SH-SY5Y (cell line): ENCODE results near the gene CAMLG.

Experiments used
- GATA2 ChIP-seq: IDR thresholded peaks from 2 replicates; pipeline ENCODE4 v1.6.1; 2011; ENCODE audit warnings: mild to moderate bottlenecking, low read depth, low read length
- GATA3 ChIP-seq: IDR thresholded peaks from 2 replicates; pipeline ENCODE4 v1.6.1; 2011; ENCODE audit warnings: low read depth, mild to moderate bottlenecking, low read length, moderate library complexity

DNA sequence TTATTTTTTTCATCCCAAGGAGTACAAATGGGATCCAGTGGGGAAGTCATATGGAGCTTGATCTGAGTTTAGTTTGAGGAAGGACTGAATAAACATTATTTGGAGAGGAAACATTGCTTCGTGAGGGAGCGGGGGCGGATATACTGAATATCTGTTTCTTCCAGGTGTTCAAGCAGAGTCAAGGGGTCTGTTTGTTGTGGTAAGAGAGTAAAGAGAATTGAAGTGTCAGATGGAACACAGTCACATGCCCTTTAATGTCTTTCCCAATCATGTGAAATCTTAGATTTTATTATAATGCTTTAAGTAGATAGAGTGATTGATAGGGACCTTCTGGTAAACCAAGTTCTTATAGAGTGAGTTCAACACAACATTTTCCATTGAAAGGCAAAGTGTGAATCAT lies 53.9 kb downstream of the CAMLG start:
- TF ChIP-seq GATA2 (no peak), GATA3 (no peak)
